ENCODE results near the gene LRRK2. TPM values are rescaled to one million over a fixed set of nuclear protein-coding genes. Genes with fewer than 3 reads are reported as not detected.

The LRRK2 gene
- total and polyA plus RNA-seq, 2 experiments from 2014 or later = 6.4 to 9.3 TPM

GRCh38 chr12:40335991-40336390 lies 111.2 kb downstream of the LRRK2 start:
- Histone ChIP-seq H3K27ac (no peak overlapping the region), H3K4me3 (no peak overlapping the region), H3K4me1 (ENCODE audit: low read depth) (peaks cover 7% of the 10 kb centered on the region), H3K27me3 (no peaks in the 10 kb centered on the region), H3K36me3 (no peaks in the 10 kb centered on the region), H3K9me3 (ENCODE audit: low read depth) (no peaks in the 10 kb centered on the region)
- DNase-seq (ENCODE audit: low read depth in 1 of 2, low spot score in 1 of 2) = no peak
- TF ChIP-seq, protein P1, sequence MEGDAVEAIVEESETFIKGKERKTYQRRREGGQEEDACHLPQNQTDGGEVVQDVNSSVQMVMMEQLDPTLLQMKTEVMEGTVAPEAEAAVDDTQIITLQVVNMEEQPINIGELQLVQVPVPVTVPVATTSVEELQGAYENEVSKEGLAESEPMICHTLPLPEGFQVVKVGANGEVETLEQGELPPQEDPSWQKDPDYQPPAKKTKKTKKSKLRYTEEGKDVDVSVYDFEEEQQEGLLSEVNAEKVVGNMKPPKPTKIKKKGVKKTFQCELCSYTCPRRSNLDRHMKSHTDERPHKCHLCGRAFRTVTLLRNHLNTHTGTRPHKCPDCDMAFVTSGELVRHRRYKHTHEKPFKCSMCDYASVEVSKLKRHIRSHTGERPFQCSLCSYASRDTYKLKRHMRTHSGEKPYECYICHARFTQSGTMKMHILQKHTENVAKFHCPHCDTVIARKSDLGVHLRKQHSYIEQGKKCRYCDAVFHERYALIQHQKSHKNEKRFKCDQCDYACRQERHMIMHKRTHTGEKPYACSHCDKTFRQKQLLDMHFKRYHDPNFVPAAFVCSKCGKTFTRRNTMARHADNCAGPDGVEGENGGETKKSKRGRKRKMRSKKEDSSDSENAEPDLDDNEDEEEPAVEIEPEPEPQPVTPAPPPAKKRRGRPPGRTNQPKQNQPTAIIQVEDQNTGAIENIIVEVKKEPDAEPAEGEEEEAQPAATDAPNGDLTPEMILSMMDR (IDR thresholded peaks at IDR 0.05; ENCODE audit: low read depth, low read length) = no peak

GRCh38 chr12:40336573-40337199 lies 111.9 kb downstream of the LRRK2 start:
- Histone ChIP-seq H3K36me3 (no peaks in the 10 kb centered on the region), H3K4me3 (no peak overlapping the region), H3K27me3 (no peaks in the 10 kb centered on the region), H3K27ac (no peak overlapping the region), H3K4me1 (ENCODE audit: low read depth) (peaks cover 7% of the 10 kb centered on the region), H3K9me3 (ENCODE audit: low read depth) (no peaks in the 10 kb centered on the region)
- DNase-seq (ENCODE audit: low read depth in 1 of 2, low spot score in 1 of 2) = peak; percentile 21 to 26
- TF ChIP-seq, protein P1 (IDR thresholded peaks at IDR 0.05; ENCODE audit: low read depth, low read length) = peak; percentile 57

DNA sequence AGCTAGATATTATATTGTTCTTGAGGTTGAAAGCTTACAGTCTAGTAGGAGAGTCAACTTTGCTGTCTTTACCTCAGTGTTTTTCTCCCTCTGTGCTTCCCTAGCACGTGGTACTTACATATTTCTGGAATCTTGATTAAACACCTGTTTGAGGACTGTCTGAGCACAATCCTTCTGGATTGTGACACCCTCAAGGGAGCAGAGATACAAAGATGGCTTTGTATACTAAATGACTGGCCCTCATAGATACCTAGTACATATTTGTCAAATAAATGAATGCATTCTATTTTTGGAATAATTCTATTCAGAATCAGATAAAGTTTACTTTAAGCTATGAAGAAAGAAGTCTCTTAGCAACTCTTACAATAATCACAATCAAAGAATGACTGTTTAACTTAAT lies 113.3 kb downstream of the LRRK2 start:
- Histone ChIP-seq H3K4me3 (no peak overlapping the region), H3K9me3 (ENCODE audit: low read depth) (no peaks in the 10 kb centered on the region), H3K27ac (no peak overlapping the region), H3K36me3 (no peaks in the 10 kb centered on the region), H3K4me1 (ENCODE audit: low read depth) (peaks cover 7% of the 10 kb centered on the region), H3K27me3 (no peaks in the 10 kb centered on the region)
- no peak for DNase-seq (ENCODE audit: low read depth in 1 of 2, low spot score in 1 of 2)
- TF ChIP-seq, protein P1 (IDR thresholded peaks at IDR 0.05; ENCODE audit: low read depth, low read length) = no peak

DNA sequence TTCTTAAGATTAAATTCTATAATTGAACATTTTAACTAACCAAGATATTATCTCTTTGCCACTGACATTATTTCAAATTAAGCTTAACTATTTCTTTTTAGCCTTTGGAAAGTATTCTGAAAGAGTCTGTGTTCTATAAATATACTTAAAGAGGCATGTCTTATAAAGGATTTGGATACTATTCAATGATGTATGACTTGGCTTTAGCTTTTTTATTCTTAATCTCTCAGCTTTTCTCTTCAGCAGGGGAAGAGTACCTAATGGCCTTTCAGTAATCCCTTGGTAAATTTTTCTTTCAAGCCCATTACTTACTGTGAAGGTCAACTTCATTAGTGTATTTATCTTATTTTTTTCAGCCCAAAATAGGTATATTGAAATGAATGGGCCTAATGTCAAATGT lies 113.8 kb downstream of the LRRK2 start:
- TF ChIP-seq, protein P1 (IDR thresholded peaks at IDR 0.05; ENCODE audit: low read depth, low read length) = no peak
- no peaks in the 10 kb centered on the region for H3K27me3 ChIP-seq
- no peak overlapping the region for H3K27ac ChIP-seq
- H3K36me3 ChIP-seq = no peaks in the 10 kb centered on the region
- no peak for DNase-seq (ENCODE audit: low read depth in 1 of 2, low spot score in 1 of 2)
- H3K9me3 ChIP-seq (ENCODE audit: low read depth) = no peaks in the 10 kb centered on the region
- H3K4me3 ChIP-seq = no peak overlapping the region
- peaks cover 7% of the 10 kb centered on the region for H3K4me1 ChIP-seq (ENCODE audit: low read depth)

DNA sequence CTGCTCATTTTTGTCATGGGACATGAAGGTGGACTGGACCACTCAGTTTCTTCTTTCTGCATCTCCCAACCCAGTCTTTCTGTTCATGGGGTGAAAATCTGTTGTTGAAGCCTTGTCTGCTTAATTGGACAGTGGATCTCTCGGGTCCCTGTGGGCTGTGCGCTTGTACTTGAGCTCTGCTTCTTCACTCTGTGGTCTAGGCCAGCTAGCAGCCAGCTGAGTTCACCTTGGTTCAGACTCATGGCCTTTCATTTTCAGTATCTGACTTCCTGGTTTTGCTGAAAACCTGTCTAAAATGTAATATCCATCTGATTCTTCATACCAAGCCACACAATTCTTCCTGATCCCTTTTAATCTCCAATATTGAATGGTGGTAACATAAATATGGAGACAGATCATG lies 117.2 kb downstream of the LRRK2 start:
- Histone ChIP-seq H3K4me1 (ENCODE audit: low read depth) (no peaks in the 10 kb centered on the region), H3K36me3 (no peaks in the 10 kb centered on the region)
- TF ChIP-seq, protein P1 (IDR thresholded peaks at IDR 0.05; ENCODE audit: low read depth, low read length) = no peak

More for the DNA sequence above, 117.2 kb downstream of the LRRK2 start:
- H3K27me3 ChIP-seq = no peaks in the 10 kb centered on the region
- H3K27ac ChIP-seq = no peak overlapping the region
- DNase-seq (ENCODE audit: low read depth in 1 of 2, low spot score in 1 of 2) = no peak
- no peak overlapping the region for H3K4me3 ChIP-seq
- no peaks in the 10 kb centered on the region for H3K9me3 ChIP-seq (ENCODE audit: low read depth)

Measured in cardiac muscle cell (in vitro differentiated cells and primary cell).